GM10248 (cell line): ENCODE data around the gene CCR5.
A peak's percentile ranks its signal among the peaks of the same experiment; 100 is the strongest.
"Not testable (repeated sequence)": the region's sequence is repeated elsewhere in the genome, so short reads cannot be mapped to it uniquely, and the experiment has no call there.

Experiments used
- CTCF ChIA-PET: fragments of 300-600 bp; sonication (Branson Sonifier 250); formaldehyde crosslinking; extraction: SDS; loops from one replicate; lab custom pipeline; 2021; ENCODE audit warnings: antibody characterized with exemption; lab: Yijun Ruan, JAX
- POLR2A ChIA-PET: fragments of 350-650 bp; sonication (Branson Sonifier 250); formaldehyde crosslinking; extraction: SDS; loops from one replicate; lab custom pipeline; 2020; ENCODE audit warnings: antibody characterized with exemption; lab: Yijun Ruan, JAX
- DNase-seq: peaks from one replicate; pipeline ENCODE4 v3.0.0; 2012; ENCODE audit errors: extremely low spot score
- TF ChIP-seq, protein P1 (sequence below): IDR thresholded peaks from 2 replicates; pipeline ENCODE4 v1.5.1; 2012; ENCODE audit warnings: mild to moderate bottlenecking, low read depth; ENCODE audit errors: extremely low read depth, missing control alignments, control extremely low read depth

The CCR5 gene

DNA sequence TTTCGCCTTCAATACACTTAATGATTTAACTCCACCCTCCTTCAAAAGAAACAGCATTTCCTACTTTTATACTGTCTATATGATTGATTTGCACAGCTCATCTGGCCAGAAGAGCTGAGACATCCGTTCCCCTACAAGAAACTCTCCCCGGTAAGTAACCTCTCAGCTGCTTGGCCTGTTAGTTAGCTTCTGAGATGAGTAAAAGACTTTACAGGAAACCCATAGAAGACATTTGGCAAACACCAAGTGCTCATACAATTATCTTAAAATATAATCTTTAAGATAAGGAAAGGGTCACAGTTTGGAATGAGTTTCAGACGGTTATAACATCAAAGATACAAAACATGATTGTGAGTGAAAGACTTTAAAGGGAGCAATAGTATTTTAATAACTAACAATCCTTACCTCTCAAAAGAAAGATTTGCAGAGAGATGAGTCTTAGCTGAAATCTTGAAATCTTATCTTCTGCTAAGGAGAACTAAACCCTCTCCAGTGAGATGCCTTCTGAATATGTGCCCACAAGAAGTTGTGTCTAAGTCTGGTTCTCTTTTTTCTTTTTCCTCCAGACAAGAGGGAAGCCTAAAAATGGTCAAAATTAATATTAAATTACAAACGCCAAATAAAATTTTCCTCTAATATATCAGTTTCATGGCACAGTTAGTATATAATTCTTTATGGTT lies at the start of gene CCR5:
Gene CCR5 (plus strand): TSS at position 108 of the 680 bp plus-strand sequence. CDS start 1,957 bp downstream, outside the sequence.
- ChIA-PET CTCF (interaction anchor here (1.0 to 6.9 kb wide), 13 partner anchors 11 to 1330 kb away, joined by 3 to 50 read pairs (median 8); partner anchors contain the start of gene CCR1), POLR2A (interaction anchor here (1.4 kb wide), 1 partner anchor 273 kb away, joined by 3 read pairs; no protein-coding TSS in a partner anchor)

DNA sequence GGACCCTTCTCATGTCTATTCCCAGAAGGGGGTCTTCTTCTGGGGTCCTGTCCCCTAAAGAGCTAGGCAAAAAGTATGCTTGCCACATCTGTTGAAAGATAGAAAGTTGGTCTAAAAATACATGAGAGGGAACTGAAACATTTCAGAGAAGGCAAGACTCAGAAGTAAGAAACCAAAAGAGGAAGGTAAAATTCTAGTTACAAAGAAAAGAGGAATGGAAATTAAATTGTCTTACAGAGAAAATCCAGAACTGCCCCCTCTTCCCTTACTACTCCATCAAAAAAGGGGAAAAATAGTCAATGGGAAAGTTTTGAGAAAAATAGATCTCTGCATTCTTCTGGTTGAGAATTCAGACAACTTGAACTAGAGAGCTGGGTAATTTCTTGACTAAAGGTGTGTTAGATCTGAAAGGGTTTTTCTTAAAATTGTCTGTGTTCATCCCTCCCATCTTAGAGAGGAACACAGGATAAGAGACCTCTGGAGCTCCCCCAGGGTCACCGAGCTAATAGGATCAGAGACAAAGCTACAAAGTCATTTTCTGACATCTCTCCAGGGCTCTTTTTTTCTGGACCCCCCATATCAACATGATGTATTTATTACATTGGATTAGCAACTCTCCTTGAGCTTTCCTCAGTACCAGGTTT lies 49.2 kb upstream of the CCR5 start:
- TF ChIP-seq, protein P1, sequence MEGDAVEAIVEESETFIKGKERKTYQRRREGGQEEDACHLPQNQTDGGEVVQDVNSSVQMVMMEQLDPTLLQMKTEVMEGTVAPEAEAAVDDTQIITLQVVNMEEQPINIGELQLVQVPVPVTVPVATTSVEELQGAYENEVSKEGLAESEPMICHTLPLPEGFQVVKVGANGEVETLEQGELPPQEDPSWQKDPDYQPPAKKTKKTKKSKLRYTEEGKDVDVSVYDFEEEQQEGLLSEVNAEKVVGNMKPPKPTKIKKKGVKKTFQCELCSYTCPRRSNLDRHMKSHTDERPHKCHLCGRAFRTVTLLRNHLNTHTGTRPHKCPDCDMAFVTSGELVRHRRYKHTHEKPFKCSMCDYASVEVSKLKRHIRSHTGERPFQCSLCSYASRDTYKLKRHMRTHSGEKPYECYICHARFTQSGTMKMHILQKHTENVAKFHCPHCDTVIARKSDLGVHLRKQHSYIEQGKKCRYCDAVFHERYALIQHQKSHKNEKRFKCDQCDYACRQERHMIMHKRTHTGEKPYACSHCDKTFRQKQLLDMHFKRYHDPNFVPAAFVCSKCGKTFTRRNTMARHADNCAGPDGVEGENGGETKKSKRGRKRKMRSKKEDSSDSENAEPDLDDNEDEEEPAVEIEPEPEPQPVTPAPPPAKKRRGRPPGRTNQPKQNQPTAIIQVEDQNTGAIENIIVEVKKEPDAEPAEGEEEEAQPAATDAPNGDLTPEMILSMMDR: no peak
- peak; percentile 44 for DNase-seq
- ChIA-PET CTCF (interaction anchor here (1.5 kb wide), 1 partner anchor 18 kb away, joined by 5 read pairs; no protein-coding TSS in a partner anchor), POLR2A (no interaction called here)

More for the DNA sequence above, at the start of gene CCR5:
- TF ChIP-seq, protein P1: no peak
- no peak for DNase-seq

DNA sequence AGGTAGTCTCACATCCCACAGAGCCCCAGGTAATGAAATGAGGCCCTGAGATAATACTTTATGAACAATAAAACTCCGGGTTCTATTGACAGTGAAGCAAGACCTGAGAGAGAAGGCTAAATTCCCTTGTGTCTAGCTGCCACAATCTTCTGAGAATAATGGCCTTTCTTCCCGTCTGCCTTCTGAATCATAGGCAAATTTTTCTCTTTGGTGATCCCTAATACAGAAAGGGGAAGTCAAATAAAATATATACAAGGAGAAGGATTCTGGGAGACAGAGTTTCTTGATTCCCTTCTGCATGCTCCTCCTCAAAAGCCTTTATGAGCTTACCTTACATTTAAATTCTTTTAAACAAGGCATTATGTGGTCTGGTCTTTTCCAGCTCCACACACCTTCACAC lies 46.7 kb upstream of the CCR5 start:
- DNase-seq: no peak
- CTCF ChIA-PET: interaction anchor here (1.5 kb wide), 1 partner anchor 12 kb away, joined by 3 read pairs; no protein-coding TSS in a partner anchor
- POLR2A ChIA-PET: no interaction called here
- TF ChIP-seq, protein P1: no peak

DNA sequence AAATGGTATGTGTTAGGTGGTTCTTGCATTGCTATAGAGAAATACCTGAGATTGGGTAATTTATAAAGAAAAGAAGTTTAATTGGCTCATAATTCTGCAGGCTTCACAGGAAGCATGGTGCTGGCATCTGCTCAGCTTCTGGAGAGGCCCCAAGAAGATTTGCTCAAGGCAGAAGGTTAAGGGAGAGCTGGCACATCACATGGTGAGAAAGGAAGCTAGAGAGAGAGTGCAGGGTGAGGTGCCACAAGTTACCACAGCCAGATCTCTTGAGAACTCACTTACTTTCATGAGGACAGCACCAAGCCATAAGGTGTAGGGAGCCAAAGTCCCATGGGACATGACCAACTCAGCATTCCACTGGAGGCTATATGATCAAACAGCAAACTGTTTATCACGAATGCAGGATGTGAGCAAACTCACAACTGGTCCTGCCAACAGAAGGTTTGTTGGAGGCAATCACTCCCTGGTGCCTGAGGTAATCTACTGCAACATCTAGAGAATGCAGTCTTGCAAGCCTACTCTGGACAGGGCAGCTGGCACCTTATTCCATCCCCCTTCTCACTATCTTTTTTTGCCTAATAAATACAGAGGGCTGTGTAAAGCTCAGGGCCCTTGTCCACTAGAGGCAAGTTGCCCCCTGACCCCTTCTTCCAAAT lies 45.0 kb upstream of the CCR5 start:
- CTCF ChIA-PET: interaction anchor here (1.3 to 1.5 kb wide), 2 partner anchors 10 to 27 kb away, joined by 3 to 4 read pairs; no protein-coding TSS in a partner anchor
- POLR2A ChIA-PET: no interaction called here

DNA sequence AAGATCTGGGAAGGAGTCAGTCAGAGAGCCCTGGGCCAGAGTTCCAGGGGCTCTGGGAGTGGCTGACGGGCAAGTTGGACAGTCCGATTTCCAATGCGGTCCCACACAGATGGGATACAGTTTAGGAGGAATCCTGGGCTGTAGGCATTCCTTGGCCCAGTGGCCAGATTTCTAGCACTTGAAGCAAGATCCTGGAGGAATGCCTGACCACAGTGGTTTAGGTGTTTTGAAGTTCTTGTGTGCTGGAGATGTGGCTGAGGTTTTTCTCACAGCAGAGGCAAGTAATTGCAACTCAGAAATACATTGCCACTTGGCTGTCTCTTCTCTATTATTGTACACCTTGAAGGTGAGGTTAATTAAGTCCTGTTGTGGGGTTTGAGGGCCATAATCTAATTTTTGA lies 40.1 kb upstream of the CCR5 start:
- POLR2A ChIA-PET, CTCF ChIA-PET, DNase-seq: not testable (repeated sequence)

More for the DNA sequence above, 45.0 kb upstream of the CCR5 start:
- no peak for DNase-seq
- TF ChIP-seq, protein P1: no peak

DNA sequence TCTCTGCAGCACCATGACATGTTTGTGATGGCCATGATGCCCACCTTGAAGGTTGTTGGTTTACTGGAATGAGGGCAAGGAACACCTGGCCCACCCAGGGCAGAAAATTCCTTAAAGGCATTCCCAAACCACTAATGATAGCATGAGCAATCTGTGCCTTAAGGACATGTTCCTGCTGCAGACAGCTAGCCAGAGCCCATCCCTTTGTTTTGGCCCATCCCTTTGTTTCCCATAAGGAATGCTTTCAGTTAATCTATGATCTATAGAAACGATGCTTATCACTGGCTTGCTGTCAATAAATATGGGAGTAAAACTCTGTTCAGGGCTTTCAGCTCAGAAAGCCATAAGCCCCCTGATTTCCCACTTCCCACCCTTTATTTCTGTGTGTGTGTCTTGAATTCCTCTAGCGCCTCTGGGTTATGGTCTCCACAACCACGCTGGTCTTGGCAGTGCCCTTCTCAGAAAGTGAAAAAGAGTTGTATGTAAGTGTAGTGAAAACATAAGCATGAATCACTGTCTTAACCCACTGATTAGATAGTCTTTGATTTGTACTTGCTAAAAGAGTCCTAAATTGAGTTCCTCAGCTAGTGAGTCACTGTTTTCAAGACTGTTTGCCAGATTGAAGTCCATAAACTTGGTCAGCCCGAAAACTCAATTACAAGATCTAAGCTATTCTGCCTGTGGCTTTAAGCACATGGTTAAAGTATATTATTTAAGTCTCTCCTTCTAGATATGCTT lies 35.8 kb upstream of the CCR5 start:
- POLR2A ChIA-PET: no interaction called here
- no peak for DNase-seq
- TF ChIP-seq, protein P1: no peak

More for the DNA sequence above, 35.8 kb upstream of the CCR5 start:
- CTCF ChIA-PET: interaction anchor here (1.4 to 2.0 kb wide), 5 partner anchors 10 to 35 kb away, joined by 3 to 5 read pairs (median 4); partner anchors contain the start of genes CCR2 and CCR5
